Measurements from ENCODE around the gene TRAPPC8. TPM values are rescaled to one million over a fixed set of nuclear protein-coding genes. Genes with fewer than 3 reads are reported as not detected.
A peak's percentile ranks its signal among the peaks of the same experiment; 100 is the strongest.

The TRAPPC8 gene
- total and polyA plus RNA-seq, 10 of the 15 experiments (the other 5 are each of a cell fraction or from before 2014, with no cell fraction given), result 13.0 to 75.4 (median 24.8) TPM

DNA sequence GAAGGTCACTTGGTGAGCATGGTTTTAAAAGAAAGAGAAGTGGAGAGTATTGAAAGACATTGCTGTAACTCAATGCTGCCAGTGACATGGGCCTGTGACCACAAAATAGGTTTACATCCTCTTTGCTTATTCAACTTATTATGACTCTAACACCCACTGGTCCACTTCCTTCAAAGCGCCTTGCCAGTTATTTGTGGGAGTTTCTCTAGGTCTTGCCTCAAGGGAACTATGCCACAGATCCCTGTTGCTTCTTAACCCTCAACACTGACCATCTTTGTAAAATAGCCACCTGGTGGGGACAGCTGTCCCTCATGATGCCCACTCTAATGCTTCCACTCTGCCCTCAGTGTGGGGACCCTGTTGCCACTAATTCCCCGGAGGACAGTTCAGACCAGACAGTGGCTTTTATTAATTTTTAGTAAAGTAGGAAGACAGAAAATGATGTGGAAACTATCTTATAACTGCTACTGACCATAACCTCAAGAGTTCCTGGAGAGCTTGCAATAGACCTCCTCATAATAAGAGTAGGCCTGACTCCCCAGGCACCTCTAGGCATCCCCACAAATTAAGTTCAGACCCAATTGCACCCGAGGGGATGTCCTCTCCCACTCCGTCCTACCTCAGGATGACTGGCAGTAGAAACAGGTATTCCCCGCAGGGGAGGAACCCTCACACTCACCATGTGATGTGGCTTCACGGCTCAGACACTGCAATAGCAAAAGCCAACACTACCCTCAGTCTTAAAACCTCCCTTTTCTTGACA is 150.9 kb downstream of the TRAPPC8 start (continued):
- TF ChIP-seq, protein P1, sequence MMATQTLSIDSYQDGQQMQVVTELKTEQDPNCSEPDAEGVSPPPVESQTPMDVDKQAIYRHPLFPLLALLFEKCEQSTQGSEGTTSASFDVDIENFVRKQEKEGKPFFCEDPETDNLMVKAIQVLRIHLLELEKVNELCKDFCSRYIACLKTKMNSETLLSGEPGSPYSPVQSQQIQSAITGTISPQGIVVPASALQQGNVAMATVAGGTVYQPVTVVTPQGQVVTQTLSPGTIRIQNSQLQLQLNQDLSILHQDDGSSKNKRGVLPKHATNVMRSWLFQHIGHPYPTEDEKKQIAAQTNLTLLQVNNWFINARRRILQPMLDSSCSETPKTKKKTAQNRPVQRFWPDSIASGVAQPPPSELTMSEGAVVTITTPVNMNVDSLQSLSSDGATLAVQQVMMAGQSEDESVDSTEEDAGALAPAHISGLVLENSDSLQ (IDR thresholded peaks at IDR 0.05), result peak; percentile 92
- TF ChIP-seq NRF1 (conservative IDR thresholded peaks at IDR 0.05; ENCODE audit: low read depth, low read length), result no peak
- 0 out of 2 replicates have a peak, but pooled peaks have one; percentile 19 for TF ChIP-seq JUNB (IDR thresholded peaks at IDR 0.05)
- peak; percentile 76 for TF ChIP-seq EED (IDR thresholded peaks at IDR 0.05; ENCODE audit: low read depth)
- no peak for TF ChIP-seq POLR2AphosphoS5 (IDR thresholded peaks at IDR 0.05; ENCODE audit: low read length)
- TF ChIP-seq, protein P2, sequence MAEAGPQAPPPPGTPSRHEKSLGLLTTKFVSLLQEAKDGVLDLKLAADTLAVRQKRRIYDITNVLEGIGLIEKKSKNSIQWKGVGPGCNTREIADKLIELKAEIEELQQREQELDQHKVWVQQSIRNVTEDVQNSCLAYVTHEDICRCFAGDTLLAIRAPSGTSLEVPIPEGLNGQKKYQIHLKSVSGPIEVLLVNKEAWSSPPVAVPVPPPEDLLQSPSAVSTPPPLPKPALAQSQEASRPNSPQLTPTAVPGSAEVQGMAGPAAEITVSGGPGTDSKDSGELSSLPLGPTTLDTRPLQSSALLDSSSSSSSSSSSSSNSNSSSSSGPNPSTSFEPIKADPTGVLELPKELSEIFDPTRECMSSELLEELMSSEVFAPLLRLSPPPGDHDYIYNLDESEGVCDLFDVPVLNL (IDR thresholded peaks at IDR 0.05; ENCODE audit: low read depth, low read length), result no peak
- peak; percentile 96 for TF ChIP-seq RUNX3 (IDR thresholded peaks at IDR 0.05; ENCODE audit: low read length)
- no peak for TF ChIP-seq ZSCAN29 (IDR thresholded peaks at IDR 0.05)
- TF ChIP-seq GATAD2B (conservative IDR thresholded peaks at IDR 0.05; ENCODE audit: low read depth), result 0 out of 2 replicates have a peak, but pooled peaks have one; percentile 71
- TF ChIP-seq RB1 (IDR thresholded peaks at IDR 0.05; ENCODE audit: borderline replicate concordance), result no peak; the same call in 1 of the 2 replicates
- TF ChIP-seq, protein P3, sequence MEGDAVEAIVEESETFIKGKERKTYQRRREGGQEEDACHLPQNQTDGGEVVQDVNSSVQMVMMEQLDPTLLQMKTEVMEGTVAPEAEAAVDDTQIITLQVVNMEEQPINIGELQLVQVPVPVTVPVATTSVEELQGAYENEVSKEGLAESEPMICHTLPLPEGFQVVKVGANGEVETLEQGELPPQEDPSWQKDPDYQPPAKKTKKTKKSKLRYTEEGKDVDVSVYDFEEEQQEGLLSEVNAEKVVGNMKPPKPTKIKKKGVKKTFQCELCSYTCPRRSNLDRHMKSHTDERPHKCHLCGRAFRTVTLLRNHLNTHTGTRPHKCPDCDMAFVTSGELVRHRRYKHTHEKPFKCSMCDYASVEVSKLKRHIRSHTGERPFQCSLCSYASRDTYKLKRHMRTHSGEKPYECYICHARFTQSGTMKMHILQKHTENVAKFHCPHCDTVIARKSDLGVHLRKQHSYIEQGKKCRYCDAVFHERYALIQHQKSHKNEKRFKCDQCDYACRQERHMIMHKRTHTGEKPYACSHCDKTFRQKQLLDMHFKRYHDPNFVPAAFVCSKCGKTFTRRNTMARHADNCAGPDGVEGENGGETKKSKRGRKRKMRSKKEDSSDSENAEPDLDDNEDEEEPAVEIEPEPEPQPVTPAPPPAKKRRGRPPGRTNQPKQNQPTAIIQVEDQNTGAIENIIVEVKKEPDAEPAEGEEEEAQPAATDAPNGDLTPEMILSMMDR (IDR thresholded peaks at IDR 0.05 in 2 of 3, conservative IDR thresholded peaks at IDR 0.05 in 1 of 3; ENCODE audit: control insufficient read depth in 2 of 3, extremely low read depth in 1 of 3, insufficient read depth in 1 of 3, low read depth in 3 of 3, low read length in 3 of 3), result no peak
- TF ChIP-seq, protein P4, sequence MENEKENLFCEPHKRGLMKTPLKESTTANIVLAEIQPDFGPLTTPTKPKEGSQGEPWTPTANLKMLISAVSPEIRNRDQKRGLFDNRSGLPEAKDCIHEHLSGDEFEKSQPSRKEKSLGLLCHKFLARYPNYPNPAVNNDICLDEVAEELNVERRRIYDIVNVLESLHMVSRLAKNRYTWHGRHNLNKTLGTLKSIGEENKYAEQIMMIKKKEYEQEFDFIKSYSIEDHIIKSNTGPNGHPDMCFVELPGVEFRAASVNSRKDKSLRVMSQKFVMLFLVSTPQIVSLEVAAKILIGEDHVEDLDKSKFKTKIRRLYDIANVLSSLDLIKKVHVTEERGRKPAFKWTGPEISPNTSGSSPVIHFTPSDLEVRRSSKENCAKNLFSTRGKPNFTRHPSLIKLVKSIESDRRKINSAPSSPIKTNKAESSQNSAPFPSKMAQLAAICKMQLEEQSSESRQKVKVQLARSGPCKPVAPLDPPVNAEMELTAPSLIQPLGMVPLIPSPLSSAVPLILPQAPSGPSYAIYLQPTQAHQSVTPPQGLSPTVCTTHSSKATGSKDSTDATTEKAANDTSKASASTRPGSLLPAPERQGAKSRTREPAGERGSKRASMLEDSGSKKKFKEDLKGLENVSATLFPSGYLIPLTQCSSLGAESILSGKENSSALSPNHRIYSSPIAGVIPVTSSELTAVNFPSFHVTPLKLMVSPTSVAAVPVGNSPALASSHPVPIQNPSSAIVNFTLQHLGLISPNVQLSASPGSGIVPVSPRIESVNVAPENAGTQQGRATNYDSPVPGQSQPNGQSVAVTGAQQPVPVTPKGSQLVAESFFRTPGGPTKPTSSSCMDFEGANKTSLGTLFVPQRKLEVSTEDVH (IDR thresholded peaks at IDR 0.05; ENCODE audit: low read depth, partially characterized antibody), result no peak
- no peak for TF ChIP-seq SP1 (IDR thresholded peaks at IDR 0.05; ENCODE audit: low read depth, low read length)
- TF ChIP-seq EGR1 (IDR thresholded peaks at IDR 0.05; ENCODE audit: borderline replicate concordance in 1 of 2, low read depth in 2 of 2, low read length in 2 of 2), result no peak
- TF ChIP-seq SIN3A (IDR thresholded peaks at IDR 0.05; ENCODE audit: low read depth, low read length), result no peak
- TF ChIP-seq NFYB (IDR thresholded peaks at IDR 0.05; ENCODE audit: insufficient read depth, low read depth, low read length), result no peak
- TF ChIP-seq ETV6 (conservative IDR thresholded peaks at IDR 0.05 in 1 of 2, IDR thresholded peaks at IDR 0.05 in 1 of 2; ENCODE audit: borderline replicate concordance in 1 of 2, low read depth in 1 of 2), result peak in 1 of 2 experiments; percentile 31; a peak in 1 of 4 replicates
- TF ChIP-seq SUZ12 (IDR thresholded peaks at IDR 0.05; ENCODE audit: unreplicated experiment), result no peak
- TF ChIP-seq, protein P5, sequence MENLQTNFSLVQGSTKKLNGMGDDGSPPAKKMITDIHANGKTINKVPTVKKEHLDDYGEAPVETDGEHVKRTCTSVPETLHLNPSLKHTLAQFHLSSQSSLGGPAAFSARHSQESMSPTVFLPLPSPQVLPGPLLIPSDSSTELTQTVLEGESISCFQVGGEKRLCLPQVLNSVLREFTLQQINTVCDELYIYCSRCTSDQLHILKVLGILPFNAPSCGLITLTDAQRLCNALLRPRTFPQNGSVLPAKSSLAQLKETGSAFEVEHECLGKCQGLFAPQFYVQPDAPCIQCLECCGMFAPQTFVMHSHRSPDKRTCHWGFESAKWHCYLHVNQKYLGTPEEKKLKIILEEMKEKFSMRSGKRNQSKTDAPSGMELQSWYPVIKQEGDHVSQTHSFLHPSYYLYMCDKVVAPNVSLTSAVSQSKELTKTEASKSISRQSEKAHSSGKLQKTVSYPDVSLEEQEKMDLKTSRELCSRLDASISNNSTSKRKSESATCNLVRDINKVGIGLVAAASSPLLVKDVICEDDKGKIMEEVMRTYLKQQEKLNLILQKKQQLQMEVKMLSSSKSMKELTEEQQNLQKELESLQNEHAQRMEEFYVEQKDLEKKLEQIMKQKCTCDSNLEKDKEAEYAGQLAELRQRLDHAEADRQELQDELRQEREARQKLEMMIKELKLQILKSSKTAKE (IDR thresholded peaks at IDR 0.05; ENCODE audit: low read depth, poor library complexity, severe bottlenecking), result peak; percentile 50
- no peak for TF ChIP-seq TARDBP (IDR thresholded peaks at IDR 0.05; ENCODE audit: borderline replicate concordance)
